Measurements from ENCODE around the gene BLOC1S5.

DNA sequence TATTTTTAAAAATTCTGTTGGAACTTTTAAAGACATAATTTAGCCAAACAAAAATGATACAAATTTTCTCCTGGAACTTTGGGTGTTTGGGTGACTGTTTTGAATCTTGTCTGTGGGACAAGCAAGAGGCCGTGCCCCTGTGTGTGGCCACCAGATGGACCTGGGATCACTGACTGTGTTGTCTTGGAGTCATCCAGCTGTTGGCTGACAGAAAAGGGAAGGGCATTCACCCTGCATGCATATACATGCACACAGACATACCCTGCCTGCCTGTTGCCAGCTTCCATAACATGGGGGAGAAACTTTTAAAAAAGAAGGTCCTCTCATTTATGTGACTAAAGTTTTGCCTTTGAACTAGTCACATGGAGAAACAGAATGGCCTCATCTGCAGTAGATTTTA lies 72.7 kb downstream of the BLOC1S5 start:
- TF ChIP-seq POLR2A (IDR thresholded peaks at IDR 0.05; ENCODE audit: low read depth, low read length) = no peak
- no peak for TF ChIP-seq POLR2AphosphoS5 (IDR thresholded peaks at IDR 0.05; ENCODE audit: low read depth, low read length)

All from GM12891 (cell line).